ENCODE results near the gene AGO3. TPM values are rescaled to one million over a fixed set of nuclear protein-coding genes. Genes with fewer than 3 reads are reported as not detected.

AGO3 gene
- total RNA-seq, 1 experiment from 2014 or later = 26.9 TPM

- TF ChIP-seq SIN3A (IDR thresholded peaks at IDR 0.05; ENCODE audit: low read depth) (no peak), ELF1 (IDR thresholded peaks at IDR 0.05; ENCODE audit: borderline replicate concordance, low read depth) (no peak), ZFX (IDR thresholded peaks at IDR 0.05) (no peak), RAD21 (IDR thresholded peaks at IDR 0.05; ENCODE audit: low read depth) (no peak), POLR2AphosphoS5 (IDR thresholded peaks at IDR 0.05; ENCODE audit: low read depth, low read length) (no peak), CBX3 (IDR thresholded peaks at IDR 0.05; ENCODE audit: low read depth) (no peak), EZH2phosphoT487 (IDR thresholded peaks at IDR 0.05; ENCODE audit: borderline replicate concordance) (no peak), JUND (IDR thresholded peaks at IDR 0.05) (no peak), CTCF (IDR thresholded peaks at IDR 0.05 in 2 of 3, conservative IDR thresholded peaks at IDR 0.05 in 1 of 3; ENCODE audit: borderline replicate concordance in 1 of 3, insufficient read depth in 1 of 3, low read depth in 2 of 3, low read length in 2 of 3) (no peak), YY1 (IDR thresholded peaks at IDR 0.05; ENCODE audit: extremely low read depth, insufficient replicate concordance, low read depth, low read length) (no peak)
These were observed 163.7 kb downstream of the AGO3 start (continued) for GRCh38 chr1:36094621-36095061.

- DNase-seq (ENCODE audit: low read depth, low spot score) = no peak
- H3K4me3 ChIP-seq (replicated peaks in 1 of 2; ENCODE audit: low read depth in 1 of 2, low read length in 2 of 2) = no peak overlapping the region
- no peaks in the 10 kb centered on the region for H3K9me3 ChIP-seq (ENCODE audit: control insufficient read depth in 1 of 2, insufficient read depth in 1 of 2, low read depth in 1 of 2, low read length in 2 of 2)
- H3K4me1 ChIP-seq (ENCODE audit: control insufficient read depth in 1 of 2, insufficient read depth in 2 of 2, low read length in 2 of 2) = peaks cover 0 to 22% of the 10 kb centered on the region in 2 experiments; a peak in 2 of 4 replicates
- no peak overlapping the region for H2AFZ ChIP-seq (ENCODE audit: low read depth, low read length, poor library complexity, severe bottlenecking)
- H3K27ac ChIP-seq (ENCODE audit: low read depth, low read length) = no peak overlapping the region
- no peaks in the 10 kb centered on the region for H3K27me3 ChIP-seq (ENCODE audit: insufficient read depth, low read length)
- POLR2A ChIA-PET = no interaction called here
- no peaks in the 10 kb centered on the region for H4K20me1 ChIP-seq (ENCODE audit: insufficient read depth)
- peaks cover 26 to 31% of the 10 kb centered on the region in 2 experiments; a peak in 3 of 4 replicates for H3K36me3 ChIP-seq (ENCODE audit: control insufficient read depth in 1 of 2, insufficient read depth in 2 of 2, low read length in 2 of 2)
- CTCF ChIA-PET = interaction anchor here (1.2 to 3.9 kb wide), 2 partner anchors 33 to 39 kb away, joined by 3 to 31 read pairs; no protein-coding TSS in a partner anchor
- H3K79me2 ChIP-seq (ENCODE audit: insufficient read depth, low read length) = peaks cover 7% of the 10 kb centered on the region; the same call in 1 of the 2 replicates
- H3K4me2 ChIP-seq (ENCODE audit: low read length) = no peak overlapping the region
- no peak for ATAC-seq
- no TSS peak for BruUV-seq (replicated peaks)
- RAD21 ChIA-PET (ENCODE audit: low non-redundant PET in 1 of 2, low total read pairs in 2 of 2, uncharacterized antibody in 2 of 2, unreplicated experiment in 2 of 2) = interaction anchor here in 1 of 2 experiments (1.1 kb wide), 1 partner anchor 54 kb away, joined by 5 read pairs; the partner anchor contains the start of gene TRAPPC3
- intact Hi-C loops (cut with micrococcal nuclease) = loop anchor here (5.0 kb wide), 1 partner anchor 271 kb away; no protein-coding TSS in a partner anchor
- H3K9ac ChIP-seq (ENCODE audit: low read length) = no peak overlapping the region
- no peaks in the 10 kb centered on the region for H3K9me2 ChIP-seq (ENCODE audit: insufficient read depth)
- no peak for TF ChIP-seq YY1 (IDR thresholded peaks at IDR 0.05; ENCODE audit: extremely low read depth, insufficient replicate concordance, low read depth, low read length)
- TF ChIP-seq TCF7L2 (IDR thresholded peaks at IDR 0.05; ENCODE audit: borderline replicate concordance, extremely low read depth, insufficient read depth, insufficient read length) = no peak
- TF ChIP-seq ELF1 (IDR thresholded peaks at IDR 0.05; ENCODE audit: borderline replicate concordance, low read depth) = no peak
- TF ChIP-seq REST (IDR thresholded peaks at IDR 0.05; ENCODE audit: low read depth) = no peak
- TF ChIP-seq SP1 (IDR thresholded peaks at IDR 0.05; ENCODE audit: low read depth) = no peak
- TF ChIP-seq CEBPB (IDR thresholded peaks at IDR 0.05; ENCODE audit: low read depth) = no peak
- no peak for TF ChIP-seq JUND (IDR thresholded peaks at IDR 0.05)
- no peak for TF ChIP-seq EGR1 (IDR thresholded peaks at IDR 0.05; ENCODE audit: low read depth)
- TF ChIP-seq ZNF274 (IDR thresholded peaks at IDR 0.05; ENCODE audit: low read depth, low read length) = no peak
- no peak for TF ChIP-seq EZH2phosphoT487 (IDR thresholded peaks at IDR 0.05; ENCODE audit: borderline replicate concordance)
- TF ChIP-seq FOSL1 (IDR thresholded peaks at IDR 0.05; ENCODE audit: low read depth) = no peak
- TF ChIP-seq ATF3 (IDR thresholded peaks at IDR 0.05) = no peak
- TF ChIP-seq CBX3 (IDR thresholded peaks at IDR 0.05; ENCODE audit: low read depth) = no peak
- no peak for TF ChIP-seq SIN3A (IDR thresholded peaks at IDR 0.05; ENCODE audit: low read depth)
- no peak for TF ChIP-seq ZFX (IDR thresholded peaks at IDR 0.05)
These were observed 165.0 kb downstream of the AGO3 start for GRCh38 chr1:36095760-36096405.

Measured in HCT116 (cell line).